ENCODE measurements around the gene ZNRF3.
"Not testable (repeated sequence)": the region's sequence is repeated elsewhere in the genome, so short reads cannot be mapped to it uniquely, and the experiment has no call there.

Gene ZNRF3

GRCh38 chr22:29004647-29005371, 121.4 kb downstream of the ZNRF3 start:
- no peaks in the 10 kb centered on the region; the same call in 1 of the 2 replicates for H3K36me3 ChIP-seq
- peak overlapping the region; percentile 14 for H3K4me3 ChIP-seq (ENCODE audit: low read depth, low read length)
- TF ChIP-seq CTCF (IDR thresholded peaks at IDR 0.05; ENCODE audit: low read depth, low read length) = no peak
- peak overlapping the region; percentile 79 for H3K27ac ChIP-seq
- H3K9me3 ChIP-seq (ENCODE audit: severe bottlenecking) = no peaks in the 10 kb centered on the region
- H3K27me3 ChIP-seq (ENCODE audit: insufficient read depth, low read depth, severe bottlenecking) = no peaks in the 10 kb centered on the region
- peak; percentile 79 for DNase-seq

GRCh38 chr22:29005754-29006153, 122.4 kb downstream of the ZNRF3 start:
- H3K4me3 ChIP-seq (ENCODE audit: low read depth, low read length); H3K36me3 ChIP-seq; H3K27ac ChIP-seq; H3K9me3 ChIP-seq (ENCODE audit: severe bottlenecking); H3K27me3 ChIP-seq (ENCODE audit: insufficient read depth, low read depth, severe bottlenecking); DNase-seq: not testable (repeated sequence)

- no peak for DNase-seq
- no peaks in the 10 kb centered on the region for H3K27me3 ChIP-seq (ENCODE audit: insufficient read depth, low read depth, severe bottlenecking)
Observed at GRCh38 chr22:29006346-29006745, 123.0 kb downstream of the ZNRF3 start.

GRCh38 chr22:29009148-29009547, 125.8 kb downstream of the ZNRF3 start:
- H3K9me3 ChIP-seq (ENCODE audit: severe bottlenecking) = no peaks in the 10 kb centered on the region
- H3K36me3 ChIP-seq = no peaks in the 10 kb centered on the region; the same call in none of the 2 replicates
- TF ChIP-seq CTCF (IDR thresholded peaks at IDR 0.05; ENCODE audit: low read depth, low read length) = no peak
- no peaks in the 10 kb centered on the region for H3K27me3 ChIP-seq (ENCODE audit: insufficient read depth, low read depth, severe bottlenecking)
- H3K27ac ChIP-seq = no peak overlapping the region
- DNase-seq = no peak
- H3K4me3 ChIP-seq (ENCODE audit: low read depth, low read length) = no peak overlapping the region

More at GRCh38 chr22:29006346-29006745, 123.0 kb downstream of the ZNRF3 start:
- TF ChIP-seq CTCF (IDR thresholded peaks at IDR 0.05; ENCODE audit: low read depth, low read length) = no peak
- no peaks in the 10 kb centered on the region for H3K36me3 ChIP-seq
- H3K4me3 ChIP-seq (ENCODE audit: low read depth, low read length) = no peak overlapping the region
- H3K27ac ChIP-seq = no peak overlapping the region
- H3K9me3 ChIP-seq (ENCODE audit: severe bottlenecking) = no peaks in the 10 kb centered on the region

GRCh38 chr22:29011240-29012100, 128.1 kb downstream of the ZNRF3 start:
- no peaks in the 10 kb centered on the region for H3K9me3 ChIP-seq (ENCODE audit: severe bottlenecking)
- no peak overlapping the region for H3K4me3 ChIP-seq (ENCODE audit: low read depth, low read length)
- no peak for DNase-seq
- no peak for TF ChIP-seq CTCF (IDR thresholded peaks at IDR 0.05; ENCODE audit: low read depth, low read length)
- H3K36me3 ChIP-seq = no peaks in the 10 kb centered on the region; the same call in none of the 2 replicates
- no peaks in the 10 kb centered on the region for H3K27me3 ChIP-seq (ENCODE audit: insufficient read depth, low read depth, severe bottlenecking)
- H3K27ac ChIP-seq = no peak overlapping the region

GRCh38 chr22:29012101-29012433, 128.7 kb downstream of the ZNRF3 start:
- no peaks in the 10 kb centered on the region; the same call in none of the 2 replicates for H3K36me3 ChIP-seq
- H3K9me3 ChIP-seq (ENCODE audit: severe bottlenecking) = no peaks in the 10 kb centered on the region
- no peaks in the 10 kb centered on the region for H3K27me3 ChIP-seq (ENCODE audit: insufficient read depth, low read depth, severe bottlenecking)
- H3K27ac ChIP-seq = no peak overlapping the region
- no peak overlapping the region for H3K4me3 ChIP-seq (ENCODE audit: low read depth, low read length)
- no peak for DNase-seq
- no peak for TF ChIP-seq CTCF (IDR thresholded peaks at IDR 0.05; ENCODE audit: low read depth, low read length)
